ENCODE results near the gene RPL13.

The RPL13 gene

DNA sequence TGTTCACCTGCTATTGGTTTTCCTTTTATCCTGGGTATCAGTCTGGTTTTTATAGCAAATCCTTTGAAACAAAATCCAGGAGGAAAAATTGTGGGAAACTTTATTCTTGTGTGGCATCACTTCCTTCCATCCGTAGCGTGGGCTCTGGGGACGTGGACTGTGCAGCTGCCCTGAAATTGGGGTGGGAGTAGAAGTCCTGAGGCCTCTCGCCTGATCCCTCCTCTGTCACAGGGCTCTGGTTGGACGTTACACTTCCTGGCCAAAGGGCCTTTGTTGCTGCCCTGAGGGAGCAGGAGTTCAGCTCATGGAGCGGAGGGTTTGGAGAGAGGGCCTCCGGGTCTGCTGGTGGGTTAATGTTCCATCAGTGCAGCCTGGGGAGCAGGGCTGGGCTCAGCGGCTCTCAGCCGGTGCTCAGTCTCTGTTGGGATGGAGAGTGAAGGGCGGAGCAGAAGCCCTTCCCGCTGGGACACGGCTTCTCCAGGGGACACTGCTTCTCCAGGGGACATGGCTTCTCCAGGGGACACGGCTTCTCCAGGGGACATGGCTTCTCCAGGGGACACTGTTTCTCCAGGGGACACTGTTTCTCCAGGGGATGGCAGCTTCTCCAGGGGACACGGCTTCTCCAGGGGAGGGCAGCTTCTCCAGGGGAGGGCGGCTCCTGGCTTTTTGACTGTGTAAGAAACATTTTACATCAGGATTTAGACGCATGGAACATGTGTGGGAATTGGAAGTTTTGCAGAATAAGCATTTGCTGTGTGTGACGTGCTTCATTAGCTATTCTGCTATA lies 15.2 kb upstream of the RPL13 start:
- DNase-seq (ENCODE audit: low spot score) = no peak

GRCh38 chr16:89545831-89546574 lies 14.5 kb upstream of the RPL13 start:
- DNase-seq (ENCODE audit: low spot score) = no peak

DNA sequence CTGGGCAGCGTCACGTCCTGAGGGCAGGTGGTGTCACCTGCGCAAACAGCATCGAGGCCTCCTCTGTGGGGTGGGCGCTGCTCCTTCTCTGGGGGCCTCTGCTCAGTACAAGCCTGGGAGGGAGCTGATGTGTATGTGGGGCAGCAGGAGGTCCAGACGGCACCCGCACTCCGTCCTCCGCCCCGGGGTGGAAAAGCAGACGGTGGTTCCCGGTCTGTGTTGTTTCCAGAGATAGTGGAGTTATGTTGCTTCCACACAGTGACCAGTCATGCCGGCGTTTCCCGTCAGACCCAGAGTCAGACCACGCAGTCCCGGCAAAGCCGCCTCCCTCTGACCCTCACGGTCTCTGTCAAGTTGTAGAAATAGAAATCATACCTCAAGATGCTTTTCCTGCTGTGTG lies 13.7 kb upstream of the RPL13 start:
- no peak for DNase-seq (ENCODE audit: low spot score)

DNA sequence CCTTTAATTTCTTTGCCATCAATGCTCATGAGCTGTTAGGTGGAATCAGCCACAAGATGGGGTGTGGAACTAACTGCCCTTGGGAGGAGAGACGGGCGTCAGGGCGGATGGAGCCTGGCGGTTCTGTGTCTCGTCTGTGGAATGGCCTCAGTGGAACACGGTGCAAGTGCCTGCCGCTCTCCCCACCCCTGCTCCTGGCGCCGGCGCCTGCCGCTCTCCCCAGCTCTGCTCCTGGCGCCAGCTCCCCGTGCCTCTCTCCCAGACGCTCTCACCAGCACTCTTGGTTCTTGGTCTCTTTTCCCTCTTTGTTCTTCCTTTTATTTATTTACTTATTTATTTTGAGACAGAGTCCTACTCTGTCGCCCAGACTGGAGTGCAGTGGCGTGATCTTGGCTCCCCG lies 13.2 kb upstream of the RPL13 start:
- no peak for DNase-seq (ENCODE audit: low spot score)

- DNase-seq (ENCODE audit: low spot score) = no peak
These were observed 12.6 kb upstream of the RPL13 start for GRCh38 chr16:89547860-89548259.

- DNase-seq (ENCODE audit: low spot score) = no peak
These were observed 12.0 kb upstream of the RPL13 start for GRCh38 chr16:89548344-89549006.

DNA sequence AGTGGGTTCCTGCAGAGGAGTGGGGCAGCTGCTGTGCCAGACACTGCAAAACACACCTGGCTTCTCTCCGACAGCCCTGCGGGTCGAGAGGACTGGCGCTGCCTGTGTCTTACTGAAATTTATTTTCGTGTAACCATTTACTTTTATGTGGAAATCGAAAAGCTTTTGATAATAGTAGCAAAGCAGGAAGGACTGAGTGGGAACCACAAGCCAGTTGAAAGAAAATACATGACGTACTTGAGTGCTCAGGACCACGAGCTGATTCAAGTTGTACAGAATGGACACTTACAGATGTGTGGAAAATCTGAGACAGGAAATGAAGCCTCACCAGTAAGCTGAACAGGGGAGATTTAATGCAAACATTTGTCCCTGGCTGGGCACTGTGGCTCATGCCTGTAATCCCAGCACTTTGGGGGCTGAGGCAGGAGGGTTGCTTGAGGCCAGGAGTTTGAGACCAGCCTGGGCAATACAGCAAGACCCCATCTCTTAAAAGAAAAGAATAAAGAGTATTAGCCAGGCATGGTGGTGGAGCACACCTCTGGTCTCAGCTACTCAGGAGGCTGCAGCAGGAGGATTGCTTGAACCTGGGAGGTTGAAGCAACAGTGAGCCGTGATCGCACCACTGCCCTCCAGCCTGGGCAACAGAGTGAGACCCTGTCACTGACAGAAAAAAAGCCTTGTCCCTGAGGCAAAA lies 11.3 kb upstream of the RPL13 start:
- no peak for DNase-seq (ENCODE audit: low spot score)

DNA sequence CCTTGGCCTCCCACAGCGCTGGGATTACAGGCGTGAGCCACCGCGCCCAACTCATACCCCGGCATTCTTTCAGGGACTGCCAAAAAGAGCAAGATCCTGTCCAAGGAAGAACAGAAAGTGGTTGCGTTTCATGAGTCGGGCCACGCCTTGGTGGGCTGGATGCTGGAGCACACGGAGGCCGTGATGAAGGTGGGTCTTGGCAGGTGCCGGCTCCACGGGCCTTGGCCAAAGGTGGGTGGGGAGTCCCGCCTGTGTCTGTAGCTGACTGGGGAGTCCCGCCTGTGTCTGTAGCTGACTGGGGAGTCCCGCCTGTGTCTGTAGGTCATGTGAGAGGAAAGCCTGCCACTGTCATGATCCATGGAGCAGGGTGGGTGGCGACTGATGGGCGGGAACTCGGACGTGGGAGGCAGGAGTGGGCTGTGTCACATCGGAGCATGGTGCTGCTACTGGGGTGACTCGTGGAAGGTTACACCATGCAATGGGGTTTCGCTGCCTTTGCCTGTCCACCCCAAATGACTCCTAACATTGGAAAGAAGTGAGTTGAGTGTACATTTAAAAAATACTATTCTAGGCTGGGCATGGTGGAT lies 10.0 kb upstream of the RPL13 start:
- no peak for DNase-seq (ENCODE audit: low spot score)

GRCh38 chr16:89552329-89552728 lies 8.2 kb upstream of the RPL13 start:
- DNase-seq (ENCODE audit: low spot score) = no peak

- no peak for DNase-seq (ENCODE audit: low spot score)
These were observed 7.6 kb upstream of the RPL13 start for GRCh38 chr16:89552913-89553312.

- no peak for DNase-seq (ENCODE audit: low spot score)
These were observed 6.7 kb upstream of the RPL13 start for GRCh38 chr16:89553733-89554132.

- DNase-seq (ENCODE audit: low spot score) = no peak
These were observed 6.1 kb upstream of the RPL13 start for GRCh38 chr16:89554343-89554742.

DNA sequence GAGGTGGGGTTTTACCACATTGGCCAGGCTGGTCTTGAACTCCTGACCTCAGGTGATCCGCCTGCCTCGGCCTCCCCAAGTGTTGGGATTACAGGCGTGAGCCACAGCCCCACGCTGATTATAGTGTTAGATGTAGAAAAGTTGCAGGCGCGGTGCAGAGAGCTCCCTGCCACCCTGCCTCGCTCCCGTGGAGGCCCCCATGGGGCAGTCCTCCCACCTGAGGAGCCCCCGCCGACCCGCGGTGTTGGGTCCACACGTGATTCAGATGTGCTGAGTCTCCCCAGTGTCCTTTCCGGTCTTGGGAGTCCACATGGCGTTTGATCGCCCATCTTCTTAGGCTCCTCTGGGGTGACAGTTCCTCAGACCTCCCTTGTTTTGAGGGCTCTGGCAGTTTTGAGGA lies 5.2 kb upstream of the RPL13 start:
- DNase-seq (ENCODE audit: low spot score) = no peak

- DNase-seq (ENCODE audit: low spot score) = no peak
These were observed 4.7 kb upstream of the RPL13 start for GRCh38 chr16:89555780-89556179.

- peak; percentile 94 for DNase-seq (ENCODE audit: low spot score)
These were observed 3.5 kb upstream of the RPL13 start for GRCh38 chr16:89556750-89557689.

- DNase-seq (ENCODE audit: low spot score) = no peak
These were observed 2.6 kb upstream of the RPL13 start for GRCh38 chr16:89557690-89558490.

GRCh38 chr16:89561142-89561883 lies 831 bp downstream of the RPL13 start:
- no peak for DNase-seq (ENCODE audit: low spot score)

- DNase-seq (ENCODE audit: low spot score) = no peak
These were observed 1.6 kb downstream of the RPL13 start for GRCh38 chr16:89561884-89562599.

DNA sequence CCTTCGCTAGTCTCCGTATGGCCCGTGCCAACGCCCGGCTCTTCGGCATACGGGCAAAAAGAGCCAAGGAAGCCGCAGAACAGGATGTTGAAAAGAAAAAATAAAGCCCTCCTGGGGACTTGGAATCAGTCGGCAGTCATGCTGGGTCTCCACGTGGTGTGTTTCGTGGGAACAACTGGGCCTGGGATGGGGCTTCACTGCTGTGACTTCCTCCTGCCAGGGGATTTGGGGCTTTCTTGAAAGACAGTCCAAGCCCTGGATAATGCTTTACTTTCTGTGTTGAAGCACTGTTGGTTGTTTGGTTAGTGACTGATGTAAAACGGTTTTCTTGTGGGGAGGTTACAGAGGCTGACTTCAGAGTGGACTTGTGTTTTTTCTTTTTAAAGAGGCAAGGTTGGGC lies 2.5 kb downstream of the RPL13 start:
- DNase-seq (ENCODE audit: low spot score) = no peak
